GM12878 (cell line): ENCODE results near the gene NECTIN2. TPM values are rescaled to one million over a fixed set of nuclear protein-coding genes. Genes with fewer than 3 reads are reported as not detected.

ENCODE experiments used
- ATAC-seq: fragments of 200-7000 bp; cut with Tn5 transposase; 3 replicates; pipeline ENCODE4 v1.9.1; 2020; ENCODE audit warnings: mild to moderate bottlenecking, moderate library complexity
- BruUV-seq: library from RNA; stranded (reverse); fragments of 400-500 nt; replicated peaks from 2 replicates; lab custom pipeline; 2021; lab: Mats Ljungman, UMichigan
- CTCF ChIA-PET: fragments of 300-600 bp; sonication (Branson Sonifier 250); formaldehyde crosslinking; extraction: SDS; loops from one replicate; lab custom pipeline; 2021; ENCODE audit warnings: inconsistent platforms; lab: Yijun Ruan, JAX
- POLR2A ChIA-PET: fragments of 350-600 bp; formaldehyde crosslinking; extraction: SDS; loops from one replicate; lab custom pipeline; 2021; ENCODE audit warnings: inconsistent platforms; lab: Charles Lee
- RAD21 ChIA-PET: fragments of 300-600 bp; sonication (Branson Sonifier 250); formaldehyde crosslinking; loops from one replicate; lab custom pipeline; 2023; ENCODE audit warnings: antibody characterized with exemption; ENCODE audit not compliant: unreplicated experiment; lab: Charles Lee
- SMC1A ChIA-PET: fragments of 300-600 bp; sonication (Branson Sonifier 250); formaldehyde crosslinking; loops from one replicate; lab custom pipeline; 2023; ENCODE audit not compliant: unreplicated experiment, uncharacterized antibody; lab: Charles Lee
- DNase-seq: peaks from one replicate; pipeline ENCODE4 v3.0.0-alpha.2; 2011; ENCODE audit warnings: low read depth, low spot score
- FAIRE-seq: peaks from 3 replicates; lab custom pipeline; 2011; peaks lifted over from hg19 to GRCh38; lab: Jason Lieb, UNC
- H2AFZ ChIP-seq: 2 replicates; pipeline ENCODE4 v1.6.0; 2011; ENCODE audit warnings: low read depth, low read length, control low read depth; ENCODE audit not compliant: control insufficient read depth
- H3K27ac ChIP-seq: 2 replicates; pipeline ENCODE4 v1.5.1; 2011; ENCODE audit warnings: control low read depth; ENCODE audit not compliant: control insufficient read depth, insufficient read depth
- H3K27me3 ChIP-seq, 2 experiments: replicated peaks in 1 of 2; 2 replicates each; pipeline versions ENCODE4 v1.6.0 to v1.6.1; 2011; ENCODE audit warnings: low read length in 1 of 2; ENCODE audit not compliant: control insufficient read depth in 2 of 2, insufficient read depth in 2 of 2
- H3K36me3 ChIP-seq, 2 experiments: 2 replicates each; pipeline ENCODE4 v1.5.1; 2011; ENCODE audit warnings: low read length in 1 of 2; ENCODE audit not compliant: control insufficient read depth in 2 of 2, insufficient read depth in 2 of 2
- H3K4me1 ChIP-seq: 2 replicates; pipeline ENCODE4 v1.6.1; 2011; ENCODE audit warnings: mild to moderate bottlenecking, low read length, moderate library complexity, mixed read lengths; ENCODE audit not compliant: control insufficient read depth, insufficient read depth
- H3K4me2 ChIP-seq: 2 replicates; pipeline ENCODE4 v1.6.0; 2011; ENCODE audit warnings: control low read depth; ENCODE audit not compliant: control insufficient read depth, insufficient read depth
- H3K4me3 ChIP-seq: fragments of 200-600 bp; sonication (generic); 2 replicates; pipeline ENCODE4 v1.5.1; 2016
- H3K79me2 ChIP-seq: 2 replicates; pipeline ENCODE4 v1.6.0; 2011; ENCODE audit warnings: low read length; ENCODE audit not compliant: control insufficient read depth, insufficient read depth
- H3K9ac ChIP-seq: 2 replicates; pipeline ENCODE4 v1.8.0; 2011; ENCODE audit warnings: low read length, control low read depth, mixed read lengths; ENCODE audit not compliant: control insufficient read depth, insufficient read depth
- H3K9me3 ChIP-seq: replicated peaks from 3 replicates; pipeline ENCODE4 v1.5.1; 2011; ENCODE audit warnings: mild to moderate bottlenecking, low read length; ENCODE audit not compliant: control insufficient read depth, insufficient read depth
- H4K20me1 ChIP-seq: 2 replicates; pipeline ENCODE4 v1.6.0; 2011; ENCODE audit not compliant: control insufficient read depth, insufficient read depth
- CREM ChIP-seq: IDR thresholded peaks from 2 replicates; pipeline ENCODE4 v1.6.1; 2014; ENCODE audit warnings: antibody characterized with exemption, low read depth
- IKZF1 ChIP-seq: fragments of 450-650 bp; conservative IDR thresholded peaks from 2 replicates; pipeline ENCODE4 v1.6.1; 2017; ENCODE audit warnings: antibody characterized with exemption, mild to moderate bottlenecking
- MEF2B ChIP-seq: fragments of 450-650 bp; IDR thresholded peaks from 2 replicates; pipeline ENCODE4 v1.6.1; 2018; ENCODE audit warnings: mild to moderate bottlenecking, moderate library complexity; ENCODE audit not compliant: partially characterized antibody, poor library complexity, severe bottlenecking
- MXI1 ChIP-seq: fragments of 150-350 bp; IDR thresholded peaks from 2 replicates; pipeline ENCODE4 v1.6.1; 2011; ENCODE audit warnings: low read depth, mild to moderate bottlenecking, inconsistent platforms, low read length, improper control_type of control experiment
- MYB ChIP-seq: fragments of 150-350 bp; IDR thresholded peaks from 2 replicates; pipeline ENCODE4 v1.6.1; 2014; ENCODE audit warnings: mild to moderate bottlenecking, low read depth, low read length, borderline replicate concordance
- PAX8 ChIP-seq: fragments of 450-650 bp; IDR thresholded peaks from 2 replicates; pipeline ENCODE4 v1.6.1; 2017; ENCODE audit warnings: mild to moderate bottlenecking, moderate library complexity
- PKNOX1 ChIP-seq: fragments of 450-650 bp; IDR thresholded peaks from 2 replicates; pipeline ENCODE4 v1.6.1; 2016; ENCODE audit warnings: mild to moderate bottlenecking
- POLR2A ChIP-seq: IDR thresholded peaks from 2 replicates; pipeline ENCODE4 v1.6.1; 2011; ENCODE audit warnings: low read depth, mild to moderate bottlenecking, low read length
- POLR2AphosphoS5 ChIP-seq: IDR thresholded peaks from 2 replicates; pipeline ENCODE4 v1.6.1; 2011; ENCODE audit warnings: mild to moderate bottlenecking, low read length, inconsistent platforms
- TAF1 ChIP-seq: IDR thresholded peaks from 2 replicates; pipeline ENCODE4 v1.6.1; 2011; ENCODE audit warnings: mild to moderate bottlenecking, low read depth, low read length, borderline replicate concordance
- YY1 ChIP-seq: IDR thresholded peaks from 2 replicates; pipeline ENCODE4 v1.6.1; 2011; ENCODE audit warnings: low read depth, mild to moderate bottlenecking, low read length
- ZNF217 ChIP-seq: fragments of 450-650 bp; IDR thresholded peaks from 2 replicates; pipeline ENCODE4 v1.6.1; 2017; ENCODE audit warnings: antibody characterized with exemption, mild to moderate bottlenecking
- ZNF687 ChIP-seq: fragments of 450-650 bp; IDR thresholded peaks from 2 replicates; pipeline ENCODE4 v1.6.1; 2017; ENCODE audit warnings: mild to moderate bottlenecking, moderate library complexity
- WGBS: methylation state at CpG from one replicate; pipeline ENCODE4 v1.1.6; 2016; ENCODE audit warnings: low lambda C conversion rate; ENCODE audit not compliant: insufficient replicate concordance, insufficient coverage; ENCODE audit errors: missing lambda C conversion rate; 5-methylcytosine and 5-hydroxymethylcytosine counted together
- in situ Hi-C: fragments of 300-500 bp; cut with MboI; formaldehyde crosslinking; loops from 9 replicates; pipeline ENCODE4 v1.14.3; 2018; ENCODE audit warnings: mixed read lengths
- intact Hi-C: fragments of 100-400 bp; cut with micrococcal nuclease; formaldehyde crosslinking; loops from one replicate; pipeline ENCODE4 v1.14.2; 2022; ENCODE audit not compliant: unreplicated experiment
- polyA plus RNA-seq, 11 experiments: library from polyadenylated mRNA; depleted of rRNA in 4 of 11; unstranded in 6 of 11; stranded (reverse) in 5 of 11; fragments of >200 nt; fragmentation: Nextera tagmentation in 4 of 11; fragmentation: Illumina TruSeq in 1 of 11; extraction: Ambion mirVana in 4 of 11; extraction: Trizol in 1 of 11; gene quantifications; 1 replicate in 1 of 11; 2 replicates in 10 of 11; pipeline versions ENCODE4 v1.2.1 to v1.2.3, GENCODE V29; 2011 to 2016; ENCODE audit warnings: inconsistent platforms in 2 of 11, missing spikeins in 2 of 11, low read depth in 1 of 11
- total RNA-seq, 4 experiments: library from RNA; depleted of rRNA in 3 of 4; stranded (reverse); fragments of >200 nt in 3 of 4; fragmentation: Illumina TruSeq in 1 of 4; extraction: Trizol in 1 of 4; gene quantifications; 2 replicates each; pipeline versions ENCODE4 v1.2.1 to v1.2.3, GENCODE V29; 2013 to 2021
- TF ChIP-seq, protein P1 (sequence below): fragments of 450-650 bp; IDR thresholded peaks from 2 replicates; pipeline ENCODE4 v1.6.1; 2018; ENCODE audit warnings: borderline replicate concordance, mild to moderate bottlenecking; ENCODE audit not compliant: partially characterized antibody

The NECTIN2 gene
- total and polyA plus RNA-seq, 10 of the 15 experiments (the other 5 are each of a cell fraction or from before 2014, with no cell fraction given): 0.05 to 0.36 (median 0.26) TPM; not detected in 5

- TF ChIP-seq ZNF687 (no peak), PAX8 (no peak), MYB (peak; percentile 32; the same call in 1 of the 2 replicates), POLR2A (no peak)
These were observed 45.6 kb upstream of the NECTIN2 start (continued) for GRCh38 chr19:44800461-44800860.

DNA sequence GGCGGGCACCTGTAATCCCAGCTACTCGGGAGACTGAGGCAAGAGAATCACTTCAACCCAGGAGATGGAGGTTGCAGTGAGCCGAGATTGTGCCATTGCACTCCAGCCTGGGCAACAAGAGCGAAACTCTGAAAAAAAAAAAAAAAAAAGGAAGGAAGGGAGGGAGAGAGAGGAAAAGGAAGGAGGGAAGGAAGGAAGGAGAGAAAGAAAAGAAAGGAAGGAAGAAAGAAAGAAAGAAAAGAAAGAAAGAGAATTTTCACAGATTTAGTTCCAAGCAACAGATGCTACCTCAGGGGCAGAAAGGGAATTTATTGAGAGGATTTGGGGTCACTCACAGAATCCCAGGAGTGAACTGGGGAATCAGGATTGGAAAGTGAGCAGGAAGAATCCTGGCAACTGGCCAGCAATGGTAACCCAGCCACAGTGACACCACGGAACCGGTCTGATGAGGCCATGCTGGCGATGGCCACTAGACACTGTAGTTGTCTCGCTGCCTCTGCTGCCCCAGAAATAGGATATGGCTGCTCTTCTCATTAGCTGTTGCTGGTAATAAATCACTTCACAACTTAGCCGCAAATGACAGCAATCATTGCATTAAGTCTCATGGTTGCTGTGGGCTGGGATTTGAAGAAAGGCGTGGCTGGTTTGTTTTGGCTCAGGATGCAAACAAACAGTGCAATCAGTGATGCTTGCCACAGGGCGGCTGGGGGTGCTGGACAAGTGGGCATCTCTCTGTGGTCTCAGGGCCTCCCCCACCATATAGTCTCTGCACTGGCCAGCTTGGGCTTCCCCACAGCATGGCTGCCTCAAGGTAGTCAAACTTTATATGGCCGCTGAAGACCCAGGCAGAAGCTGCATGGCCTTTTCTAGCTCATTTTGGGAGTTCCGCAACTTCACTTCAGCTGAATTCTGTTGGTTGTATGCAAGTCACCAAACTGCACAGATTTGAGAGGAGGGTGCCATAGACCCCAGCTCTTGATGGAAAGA lies 42.4 kb upstream of the NECTIN2 start:
- Histone ChIP-seq H3K9me3 (no peaks in the 10 kb centered on the region), H3K4me3 (no peak overlapping the region), H3K79me2 (no peaks in the 10 kb centered on the region), H4K20me1 (no peaks in the 10 kb centered on the region), H3K4me2 (no peak overlapping the region), H2AFZ (no peak overlapping the region), H3K4me1 (peaks cover 11% of the 10 kb centered on the region), H3K9ac (no peak overlapping the region), H3K36me3 (no peaks in the 10 kb centered on the region), H3K27me3 (no peaks in the 10 kb centered on the region; a peak in 2 of 4 replicates), H3K27ac (no peak overlapping the region)
- ChIA-PET RAD21 (no interaction called here), CTCF (interaction anchor here (0.6 to 2.5 kb wide), 5 partner anchors 11 to 80 kb away, joined by 3 to 17 read pairs (median 4); no protein-coding TSS in a partner anchor), SMC1A (interaction anchor here (1.0 to 1.1 kb wide), 2 partner anchors 33 to 80 kb away, joined by 4 read pairs; no protein-coding TSS in a partner anchor), POLR2A (no interaction called here)
- intact Hi-C loops: loop anchor here (5.0 kb wide), 1 partner anchor 39 kb away; no protein-coding TSS in a partner anchor
- FAIRE-seq (no peak), DNase-seq (no peak), ATAC-seq (no peak)
- 48% methylated on average over 12 of the region's 13 CpGs for WGBS
- in situ Hi-C loops: no loop called here
- BruUV-seq: no TSS peak
- TF ChIP-seq TAF1 (no peak), POLR2AphosphoS5 (no peak), IKZF1 (no peak), ZNF217 (no peak), YY1 (0 out of 2 replicates have a peak, but pooled peaks have one; percentile 10), PKNOX1 (peak; percentile 60), MEF2B (no peak), MXI1 (no peak), CREM (no peak)
- TF ChIP-seq, protein P1, sequence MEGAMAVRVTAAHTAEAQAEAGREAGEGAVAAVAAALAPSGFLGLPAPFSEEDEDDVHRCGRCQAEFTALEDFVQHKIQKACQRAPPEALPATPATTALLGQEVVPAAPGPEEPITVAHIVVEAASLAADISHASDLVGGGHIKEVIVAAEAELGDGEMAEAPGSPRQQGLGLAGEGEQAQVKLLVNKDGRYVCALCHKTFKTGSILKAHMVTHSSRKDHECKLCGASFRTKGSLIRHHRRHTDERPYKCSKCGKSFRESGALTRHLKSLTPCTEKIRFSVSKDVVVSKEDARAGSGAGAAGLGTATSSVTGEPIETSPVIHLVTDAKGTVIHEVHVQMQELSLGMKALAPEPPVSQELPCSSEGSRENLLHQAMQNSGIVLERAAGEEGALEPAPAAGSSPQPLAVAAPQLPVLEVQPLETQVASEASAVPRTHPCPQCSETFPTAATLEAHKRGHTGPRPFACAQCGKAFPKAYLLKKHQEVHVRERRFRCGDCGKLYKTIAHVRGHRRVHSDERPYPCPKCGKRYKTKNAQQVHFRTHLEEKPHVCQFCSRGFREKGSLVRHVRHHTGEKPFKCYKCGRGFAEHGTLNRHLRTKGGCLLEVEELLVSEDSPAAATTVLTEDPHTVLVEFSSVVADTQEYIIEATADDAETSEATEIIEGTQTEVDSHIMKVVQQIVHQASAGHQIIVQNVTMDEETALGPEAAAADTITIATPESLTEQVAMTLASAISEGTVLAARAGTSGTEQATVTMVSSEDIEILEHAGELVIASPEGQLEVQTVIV: no peak
